Measurements from ENCODE around the gene SLC25A1. TPM values are rescaled to one million over a fixed set of nuclear protein-coding genes. Genes with fewer than 3 reads are reported as not detected.

The SLC25A1 gene
- total and polyA plus RNA-seq, 2 of the 4 experiments (the other 2 are of a cell fraction), result 41.0 to 56.5 TPM

DNA sequence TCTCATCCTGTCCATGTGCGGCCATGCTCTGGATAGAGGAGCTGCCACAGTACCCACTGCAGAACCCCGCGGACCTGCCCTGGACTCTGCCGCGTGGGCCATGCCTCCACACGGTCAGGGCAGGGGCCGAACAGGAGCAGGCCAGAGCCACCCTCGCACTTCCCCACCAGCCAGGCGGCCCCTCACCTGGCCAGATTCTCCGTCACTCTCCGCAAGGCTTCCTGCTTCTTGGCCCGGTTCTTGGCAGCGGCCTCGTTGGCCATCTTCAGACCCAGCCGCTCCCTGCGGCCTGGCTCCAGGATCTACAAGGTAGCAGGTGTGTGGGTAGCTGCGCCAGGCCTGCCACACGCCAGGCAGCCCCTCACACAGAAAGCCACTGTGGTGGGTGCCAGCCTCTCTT is 43.7 kb downstream of the SLC25A1 start:
- CTCF ChIA-PET, result no interaction called here
- no peak overlapping the region for H2AK5ac ChIP-seq (ENCODE audit: low read depth, low read length)
- TF ChIP-seq SMC3 (IDR thresholded peaks at IDR 0.05; ENCODE audit: low read depth, low read length) (no peak), FOS (IDR thresholded peaks at IDR 0.05; ENCODE audit: low read depth, low read length) (no peak), BHLHE40 (IDR thresholded peaks at IDR 0.05; ENCODE audit: low read depth, low read length) (no peak)

More for the DNA sequence above, 43.7 kb downstream of the SLC25A1 start:
- ATAC-seq (ENCODE audit: low read depth) (no peak), DNase-seq (no peak)
- H3K9me3 ChIP-seq (ENCODE audit: control insufficient read depth, insufficient read depth, low read length), result no peaks in the 10 kb centered on the region
- no peaks in the 10 kb centered on the region for H3K4me1 ChIP-seq (ENCODE audit: control insufficient read depth, insufficient read depth, low read length)
- H4K8ac ChIP-seq (ENCODE audit: low read depth in 2 of 2, low read length in 2 of 2), result no peak overlapping the region
- H3K4ac ChIP-seq (ENCODE audit: low read depth, low read length), result no peak overlapping the region
- H2AK9ac ChIP-seq (replicated peaks; ENCODE audit: low read depth, low read length, poor library complexity), result no peak overlapping the region
- no peak overlapping the region for H3K9ac ChIP-seq (ENCODE audit: low read depth, low read length)
- dilution Hi-C loops (cut with HindIII; ENCODE audit: low sequenced_read_pairs, unreplicated experiment), result no loop called here
- H2BK5ac ChIP-seq (ENCODE audit: low read depth, low read length, poor library complexity, severe bottlenecking), result no peak overlapping the region
- H3K27me3 ChIP-seq (ENCODE audit: control insufficient read depth, insufficient read depth, low read length), result no peaks in the 10 kb centered on the region
- POLR2A ChIA-PET (ENCODE audit: unreplicated experiment), result no interaction called here
- H3K4me3 ChIP-seq (ENCODE audit: insufficient read depth, low read depth, low read length), result no peak overlapping the region
- H2BK20ac ChIP-seq (ENCODE audit: low read depth, low read length), result no peak overlapping the region
- H3K9me1 ChIP-seq (ENCODE audit: insufficient read depth, low read length), result no peaks in the 10 kb centered on the region
- no peaks in the 10 kb centered on the region; the same call in 1 of the 2 replicates for H4K20me1 ChIP-seq (ENCODE audit: insufficient read depth, low read length)
- no peaks in the 10 kb centered on the region for H3K79me1 ChIP-seq (ENCODE audit: low read depth in 1 of 2, low read length in 2 of 2)
- H4K91ac ChIP-seq (ENCODE audit: insufficient read depth, low read depth, low read length), result no peak overlapping the region
- H3K18ac ChIP-seq (ENCODE audit: low read depth, low read length), result no peak overlapping the region
- no peak overlapping the region for H4K5ac ChIP-seq (ENCODE audit: low read depth, low read length)
- H2AFZ ChIP-seq (replicated peaks; ENCODE audit: low read length, poor library complexity), result no peak overlapping the region
- H3K27ac ChIP-seq (ENCODE audit: insufficient read depth, low read length), result no peak overlapping the region
- intact Hi-C loops (cut with micrococcal nuclease), result no loop called here
- in situ Hi-C loops (cut with MboI; ENCODE audit: low sequenced_read_pairs), result no loop called here
- H3K14ac ChIP-seq (replicated peaks; ENCODE audit: low read depth, low read length), result no peak overlapping the region
- H2BK15ac ChIP-seq (ENCODE audit: low read depth, low read length), result no peak overlapping the region
- H3K36me3 ChIP-seq (ENCODE audit: control insufficient read depth, insufficient read depth, low read length), result peaks cover 73% of the 10 kb centered on the region
- no peak overlapping the region for H3K56ac ChIP-seq (ENCODE audit: extremely low read depth, insufficient read depth, low read length)
- no peak overlapping the region for H3K4me2 ChIP-seq (ENCODE audit: low read depth, low read length)
- WGBS, 2 experiments (ENCODE audit: extremely low coverage in 2 of 2, insufficient read length in 1 of 2), result 96% methylated on average over 13 of the region's 18 CpGs; no CpG with 5 or more reads in 1 of the 2 experiments
- no peak overlapping the region for H2BK120ac ChIP-seq (ENCODE audit: low read depth, low read length)
- BruUV-seq (replicated peaks), result no TSS peak
- H3K23ac ChIP-seq (ENCODE audit: low read depth, low read length), result no peak overlapping the region
